Limb (tissue), 2 donors: ENCODE data around the gene LMCD1.

Experiments used
- DNase-seq, 2 donors: peaks; one replicate each; pipeline ENCODE4 v3.0.0-alpha.2; 2016; ENCODE audit errors: extremely low spot score in 2 of 2

LMCD1 gene

GRCh38 chr3:8610951-8611350 lies 109.3 kb downstream of the LMCD1 start:
- DNase-seq, result no peak

- DNase-seq, result no peak
Measured at GRCh38 chr3:8617921-8618320, 116.3 kb downstream of the LMCD1 start.

- no peak for DNase-seq
Measured at GRCh38 chr3:8618950-8619349, 117.3 kb downstream of the LMCD1 start.

- DNase-seq, result no peak
Measured at GRCh38 chr3:8619548-8619947, 117.9 kb downstream of the LMCD1 start.

DNA sequence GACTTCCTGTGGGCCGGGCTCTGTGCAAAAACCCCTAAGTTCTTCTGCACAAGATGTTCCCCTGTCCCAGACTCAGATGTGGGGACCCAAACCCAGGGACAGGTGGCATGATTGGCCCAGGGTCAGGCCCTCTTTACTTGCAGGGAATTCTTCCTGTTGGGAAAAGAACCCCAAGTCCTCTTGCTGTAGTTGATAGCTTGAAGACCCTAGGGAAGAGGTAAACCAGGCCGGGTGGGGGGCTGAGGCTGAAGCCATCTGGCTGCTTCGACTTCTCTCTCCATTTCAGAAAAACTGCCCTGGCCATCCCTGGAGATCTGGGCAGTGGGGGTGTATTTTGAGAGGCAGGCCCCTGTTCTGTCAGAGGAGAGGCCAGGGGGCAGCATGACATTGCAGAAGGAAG lies 119.5 kb downstream of the LMCD1 start:
- no peak for DNase-seq

- no peak for DNase-seq
Measured at GRCh38 chr3:8621872-8622271, 120.2 kb downstream of the LMCD1 start.

DNA sequence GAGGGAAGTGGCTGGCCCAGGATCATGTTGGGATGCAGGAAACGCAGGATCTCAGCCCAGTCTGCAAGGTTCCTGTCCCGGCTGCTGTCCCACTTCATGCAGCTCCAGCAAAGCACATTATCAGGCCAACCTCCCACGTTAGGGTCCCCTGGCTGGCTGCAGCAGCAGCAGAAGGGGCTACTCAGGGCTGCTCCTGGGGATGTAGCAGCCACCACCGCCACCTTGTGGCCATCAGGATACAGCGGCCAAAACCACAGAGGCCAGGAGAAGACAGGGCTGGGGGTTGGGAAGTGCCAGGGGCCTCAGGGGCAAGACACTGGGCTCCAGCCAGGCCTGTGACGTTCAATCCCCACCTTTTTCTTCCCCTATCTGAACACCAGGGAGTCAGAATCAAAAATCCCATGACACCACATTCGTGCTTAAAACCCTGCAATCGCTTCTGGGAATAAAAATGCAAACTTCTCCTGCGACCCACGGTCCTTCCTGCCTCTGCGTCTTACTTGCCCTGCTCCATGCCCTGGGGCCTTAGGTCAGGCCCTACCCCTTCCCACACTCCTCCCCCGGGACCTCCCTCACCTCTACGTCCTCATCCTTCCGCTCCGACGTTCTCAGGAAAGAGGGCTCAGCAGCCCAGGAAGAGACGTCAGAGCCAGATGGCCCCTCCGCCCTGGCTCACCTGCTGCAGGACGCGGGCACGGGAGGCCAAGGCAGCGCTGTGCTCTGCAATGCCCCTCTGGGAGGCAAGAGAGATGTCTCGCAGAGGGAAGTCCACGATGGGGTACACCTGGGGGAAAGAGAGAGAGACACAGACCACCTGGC lies 121.5 kb downstream of the LMCD1 start:
- peak; percentile 81 to 89 for DNase-seq

DNA sequence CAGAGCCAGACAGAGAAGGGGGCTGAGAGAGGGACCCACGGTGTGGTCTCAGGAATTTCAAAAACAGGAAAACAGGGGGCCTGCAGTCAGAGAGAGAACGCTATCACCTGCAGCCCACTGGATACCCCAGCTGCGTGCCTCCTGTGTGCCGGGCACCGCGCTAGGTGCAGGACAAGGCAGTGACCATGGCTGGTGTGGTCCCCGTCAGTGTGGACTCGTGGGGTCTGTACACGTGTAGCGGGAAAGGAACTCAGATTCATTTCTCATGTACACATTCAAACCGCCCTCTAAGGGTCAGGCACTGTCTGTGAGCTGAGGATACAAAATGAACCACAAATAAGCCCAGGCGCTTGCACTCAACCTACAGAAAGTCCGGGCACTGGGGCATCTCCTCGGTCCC lies 122.1 kb downstream of the LMCD1 start:
- DNase-seq, result no peak
